ENCODE data around the gene MOB3A.

Gene MOB3A

GRCh38 chr19:2061495-2062388, 34.4 kb downstream of the MOB3A start:
- peak overlapping the region; percentile 55 for H3K4me3 ChIP-seq (ENCODE audit: low read depth, low read length)
- peak; percentile 92 for DNase-seq (ENCODE audit: low read depth)
- TF ChIP-seq CTCF (IDR thresholded peaks at IDR 0.05; ENCODE audit: control insufficient read depth, extremely low read depth, insufficient read depth): no peak

GRCh38 chr19:2060884-2061494, 35.1 kb downstream of the MOB3A start:
- no peak for TF ChIP-seq CTCF (IDR thresholded peaks at IDR 0.05; ENCODE audit: control insufficient read depth, extremely low read depth, insufficient read depth)
- peak overlapping the region; percentile 55 for H3K4me3 ChIP-seq (ENCODE audit: low read depth, low read length)

GRCh38 chr19:2059422-2060201, 36.5 kb downstream of the MOB3A start:
- H3K4me3 ChIP-seq (ENCODE audit: low read depth, low read length): peak overlapping the region; percentile 45
- peak; percentile 95 for DNase-seq (ENCODE audit: low read depth)
- TF ChIP-seq CTCF (IDR thresholded peaks at IDR 0.05; ENCODE audit: control insufficient read depth, extremely low read depth, insufficient read depth): no peak

More at GRCh38 chr19:2060884-2061494, 35.1 kb downstream of the MOB3A start:
- DNase-seq (ENCODE audit: low read depth): no peak

- no peak for DNase-seq (ENCODE audit: low read depth)
- peak overlapping the region; percentile 45 for H3K4me3 ChIP-seq (ENCODE audit: low read depth, low read length)
- TF ChIP-seq CTCF (IDR thresholded peaks at IDR 0.05; ENCODE audit: control insufficient read depth, extremely low read depth, insufficient read depth): no peak
Measured at GRCh38 chr19:2058570-2059421, 37.3 kb downstream of the MOB3A start.

- no peak overlapping the region for H3K4me3 ChIP-seq (ENCODE audit: low read depth, low read length)
- DNase-seq (ENCODE audit: low read depth): no peak
Measured at GRCh38 chr19:2057484-2058469, 38.3 kb downstream of the MOB3A start.

More at GRCh38 chr19:2057484-2058469, 38.3 kb downstream of the MOB3A start:
- no peak for TF ChIP-seq CTCF (IDR thresholded peaks at IDR 0.05; ENCODE audit: control insufficient read depth, extremely low read depth, insufficient read depth)

All from LNCaP clone FGC (cell line).